GM12878 (cell line): ENCODE data around the gene MATN1. TPM values are rescaled to one million over a fixed set of nuclear protein-coding genes. Genes with fewer than 3 reads are reported as not detected.
A peak's percentile ranks its signal among the peaks of the same experiment; 100 is the strongest.

Experiments used
- ATAC-seq: fragments of 200-7000 bp; cut with Tn5 transposase; 3 replicates; pipeline ENCODE4 v1.9.1; 2020; ENCODE audit warnings: mild to moderate bottlenecking, moderate library complexity
- BruUV-seq: library from RNA; stranded (reverse); fragments of 400-500 nt; replicated peaks from 2 replicates; lab custom pipeline; 2021; lab: Mats Ljungman, UMichigan
- CTCF ChIA-PET: fragments of 300-600 bp; sonication (Branson Sonifier 250); formaldehyde crosslinking; extraction: SDS; loops from one replicate; lab custom pipeline; 2021; ENCODE audit warnings: inconsistent platforms; lab: Yijun Ruan, JAX
- POLR2A ChIA-PET: fragments of 350-600 bp; formaldehyde crosslinking; extraction: SDS; loops from one replicate; lab custom pipeline; 2021; ENCODE audit warnings: inconsistent platforms; lab: Charles Lee
- RAD21 ChIA-PET: fragments of 300-600 bp; sonication (Branson Sonifier 250); formaldehyde crosslinking; loops from one replicate; lab custom pipeline; 2023; ENCODE audit warnings: antibody characterized with exemption; ENCODE audit not compliant: unreplicated experiment; lab: Charles Lee
- SMC1A ChIA-PET: fragments of 300-600 bp; sonication (Branson Sonifier 250); formaldehyde crosslinking; loops from one replicate; lab custom pipeline; 2023; ENCODE audit not compliant: unreplicated experiment, uncharacterized antibody; lab: Charles Lee
- DNase-seq: peaks from one replicate; pipeline ENCODE4 v3.0.0-alpha.2; 2011; ENCODE audit warnings: low read depth, low spot score
- FAIRE-seq: peaks from 3 replicates; lab custom pipeline; 2011; peaks lifted over from hg19 to GRCh38; lab: Jason Lieb, UNC
- H2AFZ ChIP-seq: 2 replicates; pipeline ENCODE4 v1.6.0; 2011; ENCODE audit warnings: low read depth, low read length, control low read depth; ENCODE audit not compliant: control insufficient read depth
- H3K27ac ChIP-seq: 2 replicates; pipeline ENCODE4 v1.5.1; 2011; ENCODE audit warnings: control low read depth; ENCODE audit not compliant: control insufficient read depth, insufficient read depth
- H3K27me3 ChIP-seq, 2 experiments: replicated peaks in 1 of 2; 2 replicates each; pipeline versions ENCODE4 v1.6.0 to v1.6.1; 2011; ENCODE audit warnings: low read length in 1 of 2; ENCODE audit not compliant: control insufficient read depth in 2 of 2, insufficient read depth in 2 of 2
- H3K36me3 ChIP-seq, 2 experiments: 2 replicates each; pipeline ENCODE4 v1.5.1; 2011; ENCODE audit warnings: low read length in 1 of 2; ENCODE audit not compliant: control insufficient read depth in 2 of 2, insufficient read depth in 2 of 2
- H3K4me1 ChIP-seq: 2 replicates; pipeline ENCODE4 v1.6.1; 2011; ENCODE audit warnings: mild to moderate bottlenecking, low read length, moderate library complexity, mixed read lengths; ENCODE audit not compliant: control insufficient read depth, insufficient read depth
- H3K4me2 ChIP-seq: 2 replicates; pipeline ENCODE4 v1.6.0; 2011; ENCODE audit warnings: control low read depth; ENCODE audit not compliant: control insufficient read depth, insufficient read depth
- H3K4me3 ChIP-seq: fragments of 200-600 bp; sonication (generic); 2 replicates; pipeline ENCODE4 v1.5.1; 2016
- H3K79me2 ChIP-seq: 2 replicates; pipeline ENCODE4 v1.6.0; 2011; ENCODE audit warnings: low read length; ENCODE audit not compliant: control insufficient read depth, insufficient read depth
- H3K9ac ChIP-seq: 2 replicates; pipeline ENCODE4 v1.8.0; 2011; ENCODE audit warnings: low read length, control low read depth, mixed read lengths; ENCODE audit not compliant: control insufficient read depth, insufficient read depth
- H3K9me3 ChIP-seq: replicated peaks from 3 replicates; pipeline ENCODE4 v1.5.1; 2011; ENCODE audit warnings: mild to moderate bottlenecking, low read length; ENCODE audit not compliant: control insufficient read depth, insufficient read depth
- H4K20me1 ChIP-seq: 2 replicates; pipeline ENCODE4 v1.6.0; 2011; ENCODE audit not compliant: control insufficient read depth, insufficient read depth
- BCL11A ChIP-seq: IDR thresholded peaks from 2 replicates; pipeline ENCODE4 v1.6.1; 2011; ENCODE audit warnings: low read depth, low read length
- BHLHE40 ChIP-seq, 2 experiments: fragments of 450-650 bp in 1 of 2; IDR thresholded peaks; 2 replicates each; pipeline ENCODE4 v1.6.1; 2011 to 2017; ENCODE audit warnings: low read depth in 2 of 2, borderline replicate concordance in 1 of 2, improper control_type of control experiment in 1 of 2, low read length in 1 of 2, mild to moderate bottlenecking in 1 of 2
- CBX3 ChIP-seq: fragments of 200-600 bp; sonication (generic); IDR thresholded peaks from 2 replicates; pipeline ENCODE4 v1.6.1; 2016; ENCODE audit warnings: low read depth, borderline replicate concordance
- HCFC1 ChIP-seq: fragments of 150-350 bp; IDR thresholded peaks from 2 replicates; pipeline ENCODE4 v1.6.1; 2014; ENCODE audit warnings: low read length
- MXI1 ChIP-seq: fragments of 150-350 bp; IDR thresholded peaks from 2 replicates; pipeline ENCODE4 v1.6.1; 2011; ENCODE audit warnings: low read depth, mild to moderate bottlenecking, inconsistent platforms, low read length, improper control_type of control experiment
- NBN ChIP-seq: fragments of 450-650 bp; IDR thresholded peaks from 2 replicates; pipeline ENCODE4 v1.6.1; 2016
- POLR2AphosphoS5 ChIP-seq: IDR thresholded peaks from 2 replicates; pipeline ENCODE4 v1.6.1; 2011; ENCODE audit warnings: mild to moderate bottlenecking, low read length, inconsistent platforms
- RBBP5 ChIP-seq: fragments of 200-600 bp; sonication (generic); conservative IDR thresholded peaks from 2 replicates; pipeline ENCODE4 v1.6.1; 2016
- RELB ChIP-seq: fragments of 450-650 bp; IDR thresholded peaks from 2 replicates; pipeline ENCODE4 v1.6.1; 2017; ENCODE audit warnings: low read depth, mild to moderate bottlenecking, moderate library complexity
- SKIL ChIP-seq: fragments of 450-650 bp; IDR thresholded peaks from 2 replicates; pipeline ENCODE4 v1.6.1; 2017; ENCODE audit warnings: mild to moderate bottlenecking, low read depth, inconsistent platforms; ENCODE audit not compliant: poor library complexity, severe bottlenecking
- SP1 ChIP-seq: IDR thresholded peaks from one replicate; pipeline ENCODE4 v1.6.1; 2011; ENCODE audit warnings: low read depth, low read length
- SREBF1 ChIP-seq: IDR thresholded peaks from 2 replicates; pipeline ENCODE4 v1.6.1; 2012; ENCODE audit warnings: mild to moderate bottlenecking, low read length
- SUZ12 ChIP-seq: fragments of 200-600 bp; sonication (generic); IDR thresholded peaks from one replicate; pipeline ENCODE4 v1.6.1; 2018; ENCODE audit warnings: antibody characterized with exemption, mild to moderate bottlenecking; ENCODE audit not compliant: unreplicated experiment
- YY1 ChIP-seq: IDR thresholded peaks from 2 replicates; pipeline ENCODE4 v1.6.1; 2011; ENCODE audit warnings: low read depth, mild to moderate bottlenecking, low read length
- ZNF687 ChIP-seq: fragments of 450-650 bp; IDR thresholded peaks from 2 replicates; pipeline ENCODE4 v1.6.1; 2017; ENCODE audit warnings: mild to moderate bottlenecking, moderate library complexity
- WGBS: methylation state at CpG from one replicate; pipeline ENCODE4 v1.1.6; 2016; ENCODE audit warnings: low lambda C conversion rate; ENCODE audit not compliant: insufficient replicate concordance, insufficient coverage; ENCODE audit errors: missing lambda C conversion rate; 5-methylcytosine and 5-hydroxymethylcytosine counted together
- in situ Hi-C: fragments of 300-500 bp; cut with MboI; formaldehyde crosslinking; loops from 9 replicates; pipeline ENCODE4 v1.14.3; 2018; ENCODE audit warnings: mixed read lengths
- intact Hi-C: fragments of 100-400 bp; cut with micrococcal nuclease; formaldehyde crosslinking; loops from one replicate; pipeline ENCODE4 v1.14.2; 2022; ENCODE audit not compliant: unreplicated experiment
- polyA plus RNA-seq, 11 experiments: library from polyadenylated mRNA; depleted of rRNA in 4 of 11; unstranded in 6 of 11; stranded (reverse) in 5 of 11; fragments of >200 nt; fragmentation: Nextera tagmentation in 4 of 11; fragmentation: Illumina TruSeq in 1 of 11; extraction: Ambion mirVana in 4 of 11; extraction: Trizol in 1 of 11; gene quantifications; 1 replicate in 1 of 11; 2 replicates in 10 of 11; pipeline versions ENCODE4 v1.2.1 to v1.2.3, GENCODE V29; 2011 to 2016; ENCODE audit warnings: inconsistent platforms in 2 of 11, missing spikeins in 2 of 11, low read depth in 1 of 11
- total RNA-seq, 4 experiments: library from RNA; depleted of rRNA in 3 of 4; stranded (reverse); fragments of >200 nt in 3 of 4; fragmentation: Illumina TruSeq in 1 of 4; extraction: Trizol in 1 of 4; gene quantifications; 2 replicates each; pipeline versions ENCODE4 v1.2.1 to v1.2.3, GENCODE V29; 2013 to 2021

Gene MATN1
- total and polyA plus RNA-seq, 10 of the 15 experiments (the other 5 are each of a cell fraction or from before 2014, with no cell fraction given) = 0.04 to 0.50 (median 0.10) TPM; not detected in 1

GRCh38 chr1:30749691-30750583 is 26.6 kb upstream of the MATN1 start:
- intact Hi-C loops = loop anchor here (2.0 kb wide), 1 partner anchor 15 kb away; no protein-coding TSS in a partner anchor
- H4K20me1 ChIP-seq = no peaks in the 10 kb centered on the region
- peaks cover 100% of the 10 kb centered on the region for H3K79me2 ChIP-seq
- DNase-seq (no peak), ATAC-seq (peak; percentile 13), FAIRE-seq (no peak)
- peak overlapping the region; percentile 93 for H3K27ac ChIP-seq
- RAD21 ChIA-PET = interaction anchor here (0.9 to 17.1 kb wide), 8 partner anchors 9 to 30 kb away, joined by 3 to 462 read pairs (median 6); partner anchors contain the start of gene LAPTM5
- peaks cover 9 to 14% of the 10 kb centered on the region in 2 experiments for H3K36me3 ChIP-seq
- no TSS peak for BruUV-seq
- H3K9ac ChIP-seq = peak overlapping the region; percentile 97
- H3K4me1 ChIP-seq = peaks cover 77% of the 10 kb centered on the region
- CTCF ChIA-PET = interaction anchor here (1.6 to 16.5 kb wide), 5 partner anchors 11 to 29 kb away, joined by 7 to 161 read pairs (median 29); no protein-coding TSS in a partner anchor
- in situ Hi-C loops = loop anchor here (10.0 kb wide), 1 partner anchor 1185 kb away; the partner anchor contains the start of gene PTP4A2
- peak overlapping the region; percentile 98 for H3K4me3 ChIP-seq
- POLR2A ChIA-PET = interaction anchor here (0.6 to 22.5 kb wide), 9 partner anchors 4 to 31 kb away, joined by 3 to 741 read pairs (median 10); partner anchors contain the start of gene LAPTM5
- H3K9me3 ChIP-seq = no peaks in the 10 kb centered on the region
- no peaks in the 10 kb centered on the region for H3K27me3 ChIP-seq
- H2AFZ ChIP-seq = no peak overlapping the region
- SMC1A ChIA-PET = interaction anchor here (15.9 to 24.8 kb wide), 3 partner anchors 9 to 31 kb away, joined by 248 to 556 read pairs (median 440); partner anchors contain the start of genes LAPTM5 and MATN1
- H3K4me2 ChIP-seq = peak overlapping the region; percentile 75
- WGBS = 4% methylated on average over 23 of the region's 23 CpGs
- TF ChIP-seq SREBF1 = no peak
- TF ChIP-seq SKIL = no peak
- TF ChIP-seq POLR2AphosphoS5 = peak; percentile 79
- no peak for TF ChIP-seq SUZ12
- peak; percentile 37; the same call in 1 of the 2 replicates for TF ChIP-seq MXI1
- no peak for TF ChIP-seq CBX3
- no peak for TF ChIP-seq BCL11A
- no peak for TF ChIP-seq HCFC1
- TF ChIP-seq RBBP5 = no peak
- TF ChIP-seq NBN = no peak
- TF ChIP-seq ZNF687 = peak; percentile 94
- TF ChIP-seq RELB = no peak
- TF ChIP-seq SP1 = no peak
- TF ChIP-seq BHLHE40 (IDR thresholded peaks at IDR 0.05; ENCODE audit: borderline replicate concordance in 1 of 2, low read depth in 2 of 2, low read length in 1 of 2) = peak; percentile 45 to 52; a peak in 1 of 4 replicates
- peak; percentile 63; the same call in 1 of the 2 replicates for TF ChIP-seq YY1
